Measurements from ENCODE around the gene CALN1.

Gene CALN1

GRCh38 chr7:72326811-72327210, 85.3 kb downstream of the CALN1 start:
- no peak for DNase-seq (ENCODE audit: low read depth in 2 of 2, low spot score in 1 of 2)

DNA sequence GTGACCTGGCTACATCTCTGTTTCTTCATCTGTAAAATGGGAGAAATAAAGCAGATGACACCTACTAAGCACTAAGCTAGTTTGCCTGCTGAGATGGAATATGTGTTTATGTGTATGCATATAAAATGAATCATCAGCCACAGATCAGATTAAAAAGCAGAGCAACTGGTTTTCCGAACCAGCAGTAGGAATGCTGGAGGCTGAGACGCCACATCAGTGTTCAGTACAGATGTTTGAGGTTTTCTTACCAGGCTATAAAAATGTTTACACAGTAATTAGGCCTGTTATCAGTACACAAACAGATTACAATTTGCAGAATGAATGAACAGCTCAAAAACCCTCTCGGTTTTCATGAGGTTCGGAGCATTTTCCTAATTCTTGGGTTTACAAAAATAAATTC, 85.8 kb downstream of the CALN1 start:
- no peak for DNase-seq (ENCODE audit: low read depth in 2 of 2, low spot score in 1 of 2)

- no peak for DNase-seq (ENCODE audit: low read depth in 2 of 2, low spot score in 1 of 2)
Observed at GRCh38 chr7:72325561-72325960, 86.6 kb downstream of the CALN1 start.

DNA sequence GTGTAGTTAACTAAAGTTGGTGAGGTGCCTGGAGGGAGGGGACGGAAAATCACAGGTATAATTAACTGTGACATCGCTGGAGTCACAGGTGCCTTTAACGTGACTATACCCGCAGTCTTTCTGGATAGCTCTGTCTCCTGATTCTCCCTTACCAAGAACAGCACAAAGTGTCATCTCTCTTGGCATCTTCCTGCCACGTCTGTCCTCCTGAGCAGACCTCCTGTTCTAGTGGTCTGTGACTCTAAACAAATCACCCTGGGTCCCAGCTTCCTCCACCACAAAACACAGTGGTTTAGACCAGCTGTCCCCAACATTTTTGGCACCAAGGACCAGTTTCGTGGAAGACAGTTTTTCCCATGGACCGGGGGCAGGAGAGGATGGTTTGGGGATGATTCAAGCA, 90.5 kb downstream of the CALN1 start:
- no peak for DNase-seq (ENCODE audit: low read depth in 2 of 2, low spot score in 1 of 2)

DNA sequence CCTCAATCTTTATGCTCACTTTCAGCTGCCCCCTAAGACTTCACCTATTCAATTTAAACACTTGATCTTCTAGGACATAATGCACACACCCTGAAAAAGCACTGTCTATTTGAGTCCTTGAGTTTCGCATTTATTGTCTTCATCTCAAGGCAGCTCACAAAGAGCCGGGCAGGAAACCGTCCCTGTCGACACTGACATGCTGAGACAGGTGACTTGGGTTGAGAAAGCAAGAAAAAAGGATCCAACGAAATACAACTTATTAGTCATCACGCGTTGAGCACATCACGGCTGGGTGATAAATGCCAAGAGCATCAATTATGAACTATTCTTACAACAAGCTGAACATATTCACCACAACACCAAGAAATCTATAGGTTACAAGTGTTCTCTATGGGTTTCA, 91.1 kb downstream of the CALN1 start:
- DNase-seq (ENCODE audit: low read depth in 2 of 2, low spot score in 1 of 2): no peak

- DNase-seq (ENCODE audit: low read depth in 2 of 2, low spot score in 1 of 2): no peak
Observed at GRCh38 chr7:72317341-72317740, 94.8 kb downstream of the CALN1 start.

- DNase-seq (ENCODE audit: low read depth in 2 of 2, low spot score in 1 of 2): no peak
Observed at GRCh38 chr7:72316148-72316547, 96.0 kb downstream of the CALN1 start.

- no peak for DNase-seq (ENCODE audit: low read depth in 2 of 2, low spot score in 1 of 2)
Observed at GRCh38 chr7:72313906-72314305, 98.2 kb downstream of the CALN1 start.

DNA sequence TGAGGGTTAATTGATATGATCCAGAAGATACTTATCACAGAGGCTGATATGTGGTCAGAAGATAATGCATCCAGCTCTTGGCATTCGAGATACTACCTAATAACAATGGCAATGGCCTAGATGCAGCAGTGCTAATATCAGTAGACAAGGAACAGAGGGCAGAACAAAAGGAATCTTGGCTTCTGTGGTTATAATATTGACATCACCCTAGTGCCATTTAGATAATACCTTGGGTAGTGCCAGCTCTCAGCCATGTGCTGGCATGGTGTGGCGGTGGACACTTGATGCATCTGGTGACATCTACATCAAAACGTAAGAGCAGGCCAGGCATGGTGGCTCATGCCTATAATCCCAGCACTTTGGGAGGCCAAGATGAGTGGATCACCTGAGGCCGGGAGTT, 101.8 kb downstream of the CALN1 start:
- DNase-seq (ENCODE audit: low read depth in 2 of 2, low spot score in 1 of 2): no peak

DNA sequence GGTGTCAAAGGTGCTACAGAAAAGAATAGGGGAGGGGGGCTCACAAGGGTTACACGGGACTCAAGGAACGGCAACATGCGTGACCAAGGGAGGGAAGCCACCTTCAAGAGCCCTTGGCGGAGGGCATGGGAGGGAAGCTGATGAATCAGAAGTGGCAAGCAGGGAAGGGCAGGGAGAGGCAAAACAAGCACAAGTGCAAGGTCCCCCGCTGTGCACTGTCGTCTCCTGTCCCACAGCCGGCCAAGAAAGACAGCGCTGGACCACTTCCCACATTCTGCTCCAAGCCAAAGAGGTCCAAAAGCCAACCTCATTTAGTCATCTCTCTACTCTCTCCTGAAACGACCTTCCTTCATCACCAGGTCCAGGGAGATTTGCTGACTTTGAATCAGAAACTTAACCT, 102.7 kb downstream of the CALN1 start:
- no peak for DNase-seq (ENCODE audit: low read depth in 2 of 2, low spot score in 1 of 2)

- DNase-seq (ENCODE audit: low read depth in 2 of 2, low spot score in 1 of 2): no peak
Observed at GRCh38 chr7:72308986-72309385, 103.2 kb downstream of the CALN1 start.

- no peak for DNase-seq (ENCODE audit: low read depth in 2 of 2, low spot score in 1 of 2)
Observed at GRCh38 chr7:72307566-72307965, 104.6 kb downstream of the CALN1 start.

DNA sequence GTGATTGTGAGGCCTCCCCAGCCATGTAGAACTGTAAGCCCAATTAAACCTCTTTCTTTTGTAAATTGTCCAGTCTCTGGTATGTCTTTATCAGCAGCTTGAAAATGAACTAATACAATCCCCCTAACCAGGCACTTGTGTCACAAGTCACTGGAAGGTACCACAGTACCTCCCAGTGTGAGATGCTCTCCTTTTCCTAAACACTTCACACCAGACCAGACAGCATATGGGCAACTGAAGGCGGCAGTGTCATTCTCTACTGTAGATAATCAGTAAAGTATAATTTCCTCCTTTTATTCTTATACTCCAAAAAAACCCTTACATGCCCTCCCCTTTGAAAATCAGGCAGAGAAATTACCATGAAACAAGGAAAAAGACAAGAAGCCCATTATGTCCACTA, 113.2 kb downstream of the CALN1 start:
- no peak for DNase-seq (ENCODE audit: low read depth in 2 of 2, low spot score in 1 of 2)

DNA sequence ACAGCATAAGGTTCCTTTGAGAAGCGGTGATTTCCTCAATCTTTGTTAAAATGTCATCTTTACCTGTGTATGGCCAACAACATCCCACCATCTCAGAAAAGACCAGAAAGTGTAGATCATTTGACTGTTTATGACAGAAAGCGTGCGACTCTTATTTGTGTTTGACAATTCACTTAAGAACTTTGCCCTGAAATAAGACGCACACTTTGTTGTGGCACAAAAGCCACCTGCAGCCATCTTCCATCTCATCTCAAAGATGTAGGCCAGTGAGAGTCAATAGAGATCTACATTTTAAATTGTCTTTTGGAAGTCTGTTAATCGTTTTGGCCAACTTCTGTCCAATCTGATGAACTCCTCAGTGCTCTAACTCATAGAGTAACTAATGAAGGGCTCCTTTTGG, 114.0 kb downstream of the CALN1 start:
- DNase-seq (ENCODE audit: low read depth in 2 of 2, low spot score in 1 of 2): no peak

GRCh38 chr7:72297636-72298035, 114.5 kb downstream of the CALN1 start:
- no peak for DNase-seq (ENCODE audit: low read depth in 2 of 2, low spot score in 1 of 2)

- DNase-seq (ENCODE audit: low read depth in 2 of 2, low spot score in 1 of 2): no peak
Observed at GRCh38 chr7:72292794-72293193, 119.3 kb downstream of the CALN1 start.

- no peak for DNase-seq (ENCODE audit: low read depth in 2 of 2, low spot score in 1 of 2)
Observed at GRCh38 chr7:72292118-72292517, 120.0 kb downstream of the CALN1 start.

- DNase-seq (ENCODE audit: low read depth in 2 of 2, low spot score in 1 of 2): no peak
Observed at GRCh38 chr7:72286519-72286918, 125.6 kb downstream of the CALN1 start.

DNA sequence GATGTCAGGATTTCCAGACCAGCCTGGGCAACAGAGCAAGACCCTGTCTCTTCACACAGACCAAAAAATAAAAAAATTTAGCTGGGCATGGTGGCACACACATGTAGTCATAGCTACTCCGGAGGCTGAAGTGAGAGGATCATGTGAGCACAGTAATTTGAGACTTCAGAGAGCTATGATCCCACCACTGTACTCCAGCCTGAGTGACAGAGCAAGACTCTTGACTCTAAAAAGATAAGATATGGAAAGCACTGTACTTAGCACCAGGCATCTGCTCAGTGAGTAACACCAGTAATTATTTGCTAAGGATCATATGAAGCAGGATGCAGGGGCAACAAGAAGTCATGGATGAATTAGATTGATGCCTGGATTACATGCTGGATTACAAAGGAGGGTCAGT, 128.8 kb downstream of the CALN1 start:
- DNase-seq (ENCODE audit: low read depth in 2 of 2, low spot score in 1 of 2): no peak

GRCh38 chr7:72281308-72281707, 130.8 kb downstream of the CALN1 start:
- DNase-seq (ENCODE audit: low read depth in 2 of 2, low spot score in 1 of 2): no peak

DNA sequence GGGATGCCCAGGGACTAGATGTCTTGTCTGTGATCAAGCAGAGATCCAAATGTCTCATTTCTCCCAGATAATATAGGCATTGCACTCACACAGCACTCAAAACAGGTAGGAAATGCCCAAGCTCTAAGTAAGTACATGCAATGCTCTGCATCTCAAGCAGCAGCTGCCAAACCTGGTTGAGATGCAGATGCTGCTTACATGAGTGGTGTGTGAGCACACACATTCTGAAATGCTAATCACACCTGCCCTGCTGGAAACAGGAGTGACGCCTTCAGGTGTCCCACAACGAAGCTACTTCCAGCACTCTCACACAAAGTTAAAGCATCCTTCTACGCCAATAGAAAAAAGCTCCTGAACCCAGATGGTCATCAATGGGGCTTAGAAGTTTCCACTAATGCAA, 132.9 kb downstream of the CALN1 start:
- DNase-seq (ENCODE audit: low read depth in 2 of 2, low spot score in 1 of 2): no peak

- DNase-seq (ENCODE audit: low read depth in 2 of 2, low spot score in 1 of 2): no peak
Observed at GRCh38 chr7:72278550-72278949, 133.6 kb downstream of the CALN1 start.

DNA sequence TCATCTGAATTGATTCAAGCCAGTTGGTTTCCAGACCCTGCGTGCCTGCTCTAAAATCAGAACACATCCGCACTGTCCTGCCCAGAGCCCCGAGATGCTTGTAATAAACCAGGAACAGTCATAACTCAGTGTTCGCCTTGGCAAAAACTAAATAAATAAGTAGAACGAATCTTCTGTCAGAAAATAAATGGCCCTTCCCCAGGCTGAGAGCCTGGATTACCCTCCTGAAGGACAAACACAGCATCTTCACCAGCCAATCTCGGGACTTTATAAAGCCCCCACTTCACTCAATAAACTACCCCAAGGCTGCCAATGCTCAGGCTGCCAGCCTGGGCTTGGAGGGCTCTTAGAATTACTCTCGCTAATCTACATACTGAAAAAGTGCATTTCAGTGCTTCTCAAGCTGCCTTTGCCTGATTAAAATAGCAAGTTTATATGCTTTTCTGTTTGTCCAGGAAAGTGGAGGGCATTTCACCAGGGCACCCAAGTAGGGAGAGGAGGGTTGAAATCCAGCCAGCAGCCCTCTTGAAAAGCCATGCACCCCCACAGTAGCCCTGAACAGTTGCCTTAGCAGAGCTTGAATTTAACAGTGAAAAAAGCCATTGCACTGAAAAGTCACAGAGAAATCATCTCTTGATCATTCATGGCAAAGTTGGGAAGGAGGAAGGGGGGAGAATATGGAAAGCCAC, 136.6 kb downstream of the CALN1 start:
- no peak for DNase-seq (ENCODE audit: low read depth in 2 of 2, low spot score in 1 of 2)

- no peak for DNase-seq (ENCODE audit: low read depth in 2 of 2, low spot score in 1 of 2)
Observed at GRCh38 chr7:72272479-72272878, 139.7 kb downstream of the CALN1 start.

All from stimulated activated CD8-positive, alpha-beta memory T cell treated with anti-CD3 and anti-CD28 coated beads, Interleukin-4, amount 100 ng/mL, for 4 hours (primary cell).